SH-SY5Y (cell line): Measurements from ENCODE around the gene FER.

Source experiments
- GATA2 ChIP-seq: IDR thresholded peaks from 2 replicates; pipeline ENCODE4 v1.6.1; 2011; ENCODE audit warnings: mild to moderate bottlenecking, low read depth, low read length
- GATA3 ChIP-seq: IDR thresholded peaks from 2 replicates; pipeline ENCODE4 v1.6.1; 2011; ENCODE audit warnings: low read depth, mild to moderate bottlenecking, low read length, moderate library complexity

FER gene

GRCh38 chr5:108898707-108899106, 151.0 kb downstream of the FER start:
- TF ChIP-seq GATA3 (no peak), GATA2 (no peak)

- no peak for TF ChIP-seq GATA2
- no peak for TF ChIP-seq GATA3
Observed at GRCh38 chr5:108900668-108901067, 153.0 kb downstream of the FER start.

- TF ChIP-seq GATA2 (no peak), GATA3 (no peak)
Observed at GRCh38 chr5:108905805-108906204, 158.1 kb downstream of the FER start.

DNA sequence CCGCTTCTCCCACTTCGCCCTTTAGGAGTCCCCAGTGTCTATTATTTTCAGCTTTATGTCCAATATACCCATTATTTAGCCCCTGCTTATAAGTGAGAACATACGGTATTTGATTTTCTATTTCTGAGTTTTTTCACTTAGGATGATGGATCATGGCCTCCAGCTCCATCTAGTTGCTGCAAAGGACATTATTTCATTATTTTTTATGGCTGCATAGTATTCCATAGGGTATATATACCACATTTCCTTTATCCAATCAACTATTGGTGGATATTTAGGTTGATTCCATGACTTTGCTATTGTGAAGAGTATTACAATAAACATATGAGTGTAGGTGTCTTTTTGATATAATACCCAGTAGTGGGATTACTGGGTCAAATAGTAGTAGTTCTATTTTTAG, 162.9 kb downstream of the FER start:
- TF ChIP-seq GATA3 (no peak), GATA2 (no peak)

DNA sequence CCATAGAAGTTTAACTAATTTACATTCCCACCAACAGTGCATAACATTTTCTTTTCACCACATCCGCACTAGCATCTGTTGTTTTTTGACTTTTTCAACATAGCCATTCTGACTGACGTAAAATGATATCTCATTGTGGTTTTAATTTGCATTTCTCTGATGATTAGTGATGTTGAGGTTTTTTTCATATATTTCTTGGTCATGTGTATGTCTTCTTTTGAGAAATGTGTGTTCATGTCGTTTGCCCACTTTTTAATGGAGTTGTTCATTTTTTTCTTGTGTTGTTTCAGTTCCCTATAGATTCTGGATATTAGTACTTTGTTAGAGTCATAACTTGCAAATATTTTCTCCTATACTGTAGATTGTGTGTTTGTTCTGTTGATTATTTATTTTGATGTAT, 163.4 kb downstream of the FER start:
- TF ChIP-seq GATA3, result no peak
- TF ChIP-seq GATA2, result no peak

GRCh38 chr5:108917596-108917995, 169.9 kb downstream of the FER start:
- TF ChIP-seq GATA3 (no peak), GATA2 (no peak)

DNA sequence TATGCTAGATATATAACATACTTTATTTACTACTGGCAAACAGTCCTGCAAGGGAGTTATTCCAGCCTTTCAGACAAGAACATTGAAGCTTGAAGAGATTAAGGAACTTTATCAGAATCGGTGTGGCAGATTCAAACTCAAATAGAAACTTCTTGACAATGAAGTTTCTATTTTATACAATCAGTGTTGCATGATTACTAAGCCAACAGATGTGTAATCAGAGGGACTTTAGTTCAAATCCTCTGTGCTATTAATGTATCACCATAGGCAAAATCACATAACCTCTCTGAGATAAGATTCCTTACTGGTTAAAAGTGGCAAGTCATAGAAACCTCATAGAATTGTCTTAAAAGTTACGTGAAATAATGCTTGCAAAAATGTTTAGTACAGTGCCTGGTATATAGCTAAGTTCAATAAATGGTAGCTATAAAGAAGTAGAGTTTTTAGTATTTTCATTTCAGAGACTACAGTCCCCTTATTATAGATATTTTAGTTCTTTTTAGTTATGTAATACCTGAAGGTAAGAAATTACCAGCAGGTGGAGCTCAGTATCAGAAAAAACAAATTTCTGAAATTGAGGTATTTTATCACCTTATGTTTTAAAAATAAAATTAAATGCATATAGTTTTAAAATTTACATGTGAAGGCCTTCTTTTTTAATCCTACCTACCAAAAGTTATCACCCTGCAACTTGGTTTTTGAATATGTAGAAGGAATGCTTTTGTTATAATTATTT, 172.1 kb downstream of the FER start:
- TF ChIP-seq GATA2 (no peak), GATA3 (no peak)

DNA sequence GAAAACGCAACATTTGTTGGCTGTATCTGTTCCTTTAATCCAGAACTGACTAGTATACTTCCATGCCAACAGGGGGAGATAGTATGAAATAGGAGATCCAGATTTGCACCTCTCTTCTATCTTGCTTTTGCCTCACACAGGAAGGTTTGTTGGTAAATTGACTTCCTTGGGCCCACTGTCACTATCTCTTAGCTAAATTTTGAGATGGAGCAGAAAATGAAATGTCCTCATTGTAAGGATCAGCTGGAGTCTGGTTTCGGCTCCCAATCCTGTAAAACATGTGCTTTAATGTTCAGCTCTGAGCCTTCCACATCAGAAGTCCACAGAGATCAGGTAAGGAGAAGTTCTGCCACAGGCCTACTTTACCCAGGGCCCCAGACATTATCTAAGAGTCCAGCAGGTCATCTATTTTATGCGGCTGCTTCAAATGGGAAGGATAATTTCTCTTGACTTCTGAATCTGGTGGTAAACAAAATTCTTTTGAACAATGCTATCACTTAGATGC, 176.8 kb downstream of the FER start:
- TF ChIP-seq GATA2, result no peak
- no peak for TF ChIP-seq GATA3

GRCh38 chr5:108925073-108925472, 177.4 kb downstream of the FER start:
- no peak for TF ChIP-seq GATA3
- TF ChIP-seq GATA2, result no peak

- no peak for TF ChIP-seq GATA2
- TF ChIP-seq GATA3, result no peak
Observed at GRCh38 chr5:108930107-108930506, 182.4 kb downstream of the FER start.

GRCh38 chr5:108935611-108936010, 187.9 kb downstream of the FER start:
- TF ChIP-seq GATA2 (no peak), GATA3 (no peak)

DNA sequence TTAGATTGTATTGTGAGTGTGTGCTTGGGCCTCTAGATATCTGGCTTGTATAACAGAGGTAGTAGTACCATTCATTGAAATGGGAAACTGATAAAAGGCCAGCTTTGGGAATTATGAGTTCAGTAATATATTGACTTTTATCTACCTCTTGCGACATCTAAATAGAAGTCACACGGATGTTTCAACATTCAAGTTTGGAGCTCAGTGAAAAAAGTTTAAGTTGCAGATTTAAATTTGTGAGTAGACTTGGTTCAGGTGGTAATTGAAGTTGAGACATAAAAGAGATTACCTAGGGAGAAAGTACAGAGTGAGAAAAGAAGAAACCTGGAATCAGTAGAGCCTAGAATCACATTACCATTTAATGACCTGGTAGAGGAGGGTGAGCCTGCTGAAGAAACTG, 189.5 kb downstream of the FER start:
- TF ChIP-seq GATA3 (no peak), GATA2 (no peak)

- TF ChIP-seq GATA3, result no peak
- no peak for TF ChIP-seq GATA2
Observed at GRCh38 chr5:108940506-108940905, 192.8 kb downstream of the FER start.

DNA sequence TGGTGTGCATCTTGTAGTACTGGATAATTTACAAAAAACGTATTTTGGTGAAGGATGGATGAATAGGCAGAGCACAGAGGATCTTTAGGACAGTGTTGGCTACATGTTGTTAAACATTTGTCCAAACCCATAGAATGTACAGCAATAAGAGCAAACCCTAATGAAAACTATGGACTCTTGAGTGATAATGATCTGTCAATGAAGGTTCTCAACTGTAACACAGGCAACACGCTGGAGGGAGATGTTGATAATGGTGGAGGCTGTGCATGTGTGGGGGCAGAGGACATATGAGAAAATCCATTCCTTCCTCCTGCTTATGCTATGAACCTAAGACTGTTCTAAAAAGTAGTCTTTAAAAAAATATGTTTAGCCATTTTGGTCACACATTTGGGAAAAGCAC, 194.0 kb downstream of the FER start:
- TF ChIP-seq GATA2 (no peak), GATA3 (no peak)

- no peak for TF ChIP-seq GATA2
- no peak for TF ChIP-seq GATA3
Observed at GRCh38 chr5:108942701-108943100, 195.0 kb downstream of the FER start.

- no peak for TF ChIP-seq GATA2
- no peak for TF ChIP-seq GATA3
Observed at GRCh38 chr5:108945094-108945493, 197.4 kb downstream of the FER start.

DNA sequence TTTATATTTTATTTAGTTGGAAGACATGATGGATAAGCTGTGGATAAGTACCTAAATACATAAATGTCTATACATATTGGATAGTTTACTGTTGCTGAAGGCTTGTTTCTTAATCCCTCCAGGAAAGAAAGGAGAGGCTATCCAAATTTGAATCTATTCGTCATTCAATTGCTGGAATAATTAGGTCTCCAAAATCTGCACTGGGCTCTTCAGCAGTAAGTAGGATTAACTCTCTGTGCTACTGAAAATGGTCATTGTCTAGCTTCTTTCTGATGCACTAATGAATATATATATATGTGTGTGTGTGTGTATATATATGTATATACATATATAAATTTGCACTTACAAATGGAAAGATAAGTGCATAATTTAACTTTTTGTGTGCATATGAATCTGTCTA, 198.3 kb downstream of the FER start:
- TF ChIP-seq GATA2 (no peak), GATA3 (no peak)
